Neural cell (in vitro differentiated cells): Measurements from ENCODE around the gene PBX4.

Source experiments
- CTCF ChIP-seq: fragments of 450-650 bp; IDR thresholded peaks from 2 replicates; pipeline ENCODE4 v1.5.1; 2014; ENCODE audit warnings: antibody characterized with exemption, mild to moderate bottlenecking, moderate library complexity; ENCODE audit not compliant: poor library complexity, severe bottlenecking
- RAD21 ChIP-seq: fragments of 450-650 bp; conservative IDR thresholded peaks from 2 replicates; pipeline ENCODE4 v1.6.1; 2014; ENCODE audit warnings: antibody characterized with exemption, mild to moderate bottlenecking, moderate library complexity

DNA sequence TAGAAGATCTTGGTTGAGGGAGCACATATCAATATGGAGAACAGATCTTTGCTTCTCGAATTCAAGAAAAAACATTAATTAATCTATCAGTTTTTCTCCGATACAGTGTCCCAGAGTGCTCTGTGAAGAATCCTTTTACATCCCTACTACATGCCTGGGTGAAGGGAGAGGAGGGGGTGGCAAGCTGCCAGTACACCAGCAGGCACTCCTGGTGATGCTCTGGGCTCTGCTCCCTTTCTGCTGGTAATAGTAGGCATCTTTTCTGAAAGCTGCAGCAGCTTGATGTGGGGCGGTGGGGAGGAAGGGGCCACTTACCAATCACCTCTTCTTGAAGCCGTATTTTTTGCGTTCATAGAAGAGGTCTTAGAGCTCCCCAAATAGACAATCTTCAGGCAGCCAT, 30.7 kb downstream of the PBX4 start:
- TF ChIP-seq CTCF (no peak), RAD21 (no peak)
